Neural cell (in vitro differentiated cells): Measurements from ENCODE around the gene FAM9C.

Experiments
- CTCF ChIP-seq: fragments of 450-650 bp; IDR thresholded peaks from 2 replicates; pipeline ENCODE4 v1.5.1; 2014; ENCODE audit warnings: antibody characterized with exemption, mild to moderate bottlenecking, moderate library complexity; ENCODE audit not compliant: poor library complexity, severe bottlenecking
- EP300 ChIP-seq: fragments of 450-650 bp; conservative IDR thresholded peaks from 2 replicates; pipeline ENCODE4 v1.6.1; 2014; ENCODE audit warnings: antibody characterized with exemption, mild to moderate bottlenecking, moderate library complexity; ENCODE audit not compliant: poor library complexity, severe bottlenecking
- EZH2 ChIP-seq: fragments of 200-600, 300-800 bp; shearing (Covaris generic), sonication (generic); IDR thresholded peaks from 2 replicates; pipeline ENCODE4 v1.6.1; 2014; ENCODE audit warnings: antibody characterized with exemption, low read length, borderline replicate concordance, mild to moderate bottlenecking; ENCODE audit not compliant: insufficient read depth, poor library complexity, severe bottlenecking
- POLR2AphosphoS5 ChIP-seq: IDR thresholded peaks from 2 replicates; pipeline ENCODE4 v1.6.1; 2012
- RAD21 ChIP-seq: fragments of 450-650 bp; conservative IDR thresholded peaks from 2 replicates; pipeline ENCODE4 v1.6.1; 2014; ENCODE audit warnings: antibody characterized with exemption, mild to moderate bottlenecking, moderate library complexity
- REST ChIP-seq: IDR thresholded peaks from 2 replicates; pipeline ENCODE4 v1.6.1; 2012; ENCODE audit warnings: borderline replicate concordance
- TAF1 ChIP-seq: IDR thresholded peaks from 2 replicates; pipeline ENCODE4 v1.6.1; 2012; ENCODE audit warnings: low read depth

GRCh38 chrX:13048280-13048679, 3.9 kb upstream of the FAM9C start:
- TF ChIP-seq CTCF (no peak), EZH2 (no peak), RAD21 (no peak), EP300 (no peak), REST (no peak), POLR2AphosphoS5 (no peak), TAF1 (no peak)
